Stimulated activated CD4-positive, alpha-beta T cell treated with anti-CD3 and anti-CD28 coated beads, Interleukin-1b, Interleukin-23, amount 100 ng/mL, for 24 hours (primary cell): ENCODE data around the gene ARHGAP42.
"Not testable (repeated sequence)": the region's sequence is repeated elsewhere in the genome, so short reads cannot be mapped to it uniquely, and the experiment has no call there.

ENCODE experiments used
- DNase-seq, 4 experiments: peaks; one replicate each; pipeline ENCODE4 v3.0.0-alpha.2; 2020; ENCODE audit warnings: low read depth in 4 of 4, low spot score in 1 of 4

The ARHGAP42 gene

GRCh38 chr11:100869328-100869727 is 182.2 kb downstream of the ARHGAP42 start:
- no peak for DNase-seq

GRCh38 chr11:100870138-100870537 is 183.1 kb downstream of the ARHGAP42 start:
- DNase-seq = no peak

- no peak for DNase-seq
Observed at GRCh38 chr11:100872951-100873740, 186.1 kb downstream of the ARHGAP42 start.

GRCh38 chr11:100874203-100874602 is 187.1 kb downstream of the ARHGAP42 start:
- DNase-seq = no peak

GRCh38 chr11:100875521-100875869 is 188.4 kb downstream of the ARHGAP42 start:
- DNase-seq = no peak

- DNase-seq = no peak
Observed at GRCh38 chr11:100876815-100877520, 189.9 kb downstream of the ARHGAP42 start.

- no peak for DNase-seq
Observed at GRCh38 chr11:100878474-100878873, 191.4 kb downstream of the ARHGAP42 start.

GRCh38 chr11:100882957-100883356 is 195.9 kb downstream of the ARHGAP42 start:
- no peak for DNase-seq

GRCh38 chr11:100883830-100884229 is 196.7 kb downstream of the ARHGAP42 start:
- DNase-seq = no peak

GRCh38 chr11:100887659-100888058 is 200.6 kb downstream of the ARHGAP42 start:
- DNase-seq = no peak

GRCh38 chr11:100888836-100889235 is 201.7 kb downstream of the ARHGAP42 start:
- no peak for DNase-seq

GRCh38 chr11:100889758-100890157 is 202.7 kb downstream of the ARHGAP42 start:
- no peak for DNase-seq

- no peak for DNase-seq
Observed at GRCh38 chr11:100890789-100891188, 203.7 kb downstream of the ARHGAP42 start.

GRCh38 chr11:100892886-100893285 is 205.8 kb downstream of the ARHGAP42 start:
- no peak for DNase-seq

GRCh38 chr11:100895449-100895848 is 208.4 kb downstream of the ARHGAP42 start:
- DNase-seq = no peak

GRCh38 chr11:100895976-100896375 is 208.9 kb downstream of the ARHGAP42 start:
- not testable (repeated sequence) for DNase-seq

- DNase-seq = not testable (repeated sequence)
Observed at GRCh38 chr11:100901471-100901870, 214.4 kb downstream of the ARHGAP42 start.

GRCh38 chr11:100902454-100903141 is 215.5 kb downstream of the ARHGAP42 start:
- no peak for DNase-seq

- no peak for DNase-seq
Observed at GRCh38 chr11:100903284-100903683, 216.2 kb downstream of the ARHGAP42 start.

- DNase-seq = no peak
Observed at GRCh38 chr11:100905684-100906083, 218.6 kb downstream of the ARHGAP42 start.

GRCh38 chr11:100908746-100909145 is 221.7 kb downstream of the ARHGAP42 start:
- no peak for DNase-seq

- no peak for DNase-seq
Observed at GRCh38 chr11:100910808-100911207, 223.7 kb downstream of the ARHGAP42 start.
